Esophagus (tissue), 2 donors: Measurements from ENCODE around the gene TTI1. TPM values are rescaled to one million over a fixed set of nuclear protein-coding genes. Genes with fewer than 3 reads are reported as not detected.

ENCODE experiments used
- H3K27ac ChIP-seq, 2 donors: one replicate each; pipeline ENCODE4 v1.5.1; 2013; ENCODE audit warnings: low read depth in 2 of 2, mild to moderate bottlenecking in 2 of 2, inconsistent platforms in 1 of 2, low read length in 1 of 2, moderate library complexity in 1 of 2
- H3K27me3 ChIP-seq, 2 donors: one replicate each; pipeline ENCODE4 v1.6.1; 2013; ENCODE audit warnings: low read length in 2 of 2, control low read depth in 1 of 2, mild to moderate bottlenecking in 1 of 2; ENCODE audit not compliant: insufficient read depth in 2 of 2, control insufficient read depth in 1 of 2
- H3K36me3 ChIP-seq, 2 donors: one replicate each; pipeline ENCODE4 v1.6.1; 2013; ENCODE audit warnings: low read length in 1 of 2; ENCODE audit not compliant: control insufficient read depth in 2 of 2, insufficient read depth in 2 of 2
- H3K4me1 ChIP-seq, 2 donors: one replicate each; pipeline ENCODE4 v1.6.1; 2013; ENCODE audit warnings: low read length in 1 of 2; ENCODE audit not compliant: control insufficient read depth in 2 of 2, insufficient read depth in 2 of 2
- H3K4me3 ChIP-seq, 2 donors: one replicate each; pipeline ENCODE4 v1.5.1; 2013; ENCODE audit warnings: low read length in 2 of 2, mild to moderate bottlenecking in 2 of 2, low read depth in 1 of 2, moderate library complexity in 1 of 2
- H3K9me3 ChIP-seq, 2 donors: one replicate each; pipeline ENCODE4 v1.6.1; 2013; ENCODE audit warnings: mild to moderate bottlenecking in 2 of 2, low read depth in 1 of 2, low read length in 1 of 2, moderate library complexity in 1 of 2; ENCODE audit not compliant: control insufficient read depth in 2 of 2, insufficient read depth in 1 of 2
- WGBS, 2 donors: extraction: QIAGEN DNeasy Blood & Tissue Kit; methylation state at CpG; one replicate each; pipeline ENCODE4 v1.1.7; 2013; 5-methylcytosine and 5-hydroxymethylcytosine counted together
- polyA plus RNA-seq, 2 donors: library from polyadenylated mRNA; stranded (reverse); fragments of 200-250 nt; gene quantifications; one replicate each; pipeline ENCODE4 v1.2.3, GENCODE V29; 2013
- donor health status: healthy with polysubstance abuse.
- donor health status: Bipolar disorder and iron deficiency.

Gene TTI1
- polyA plus RNA-seq, 2 donors = 4.6 to 6.1 TPM

DNA sequence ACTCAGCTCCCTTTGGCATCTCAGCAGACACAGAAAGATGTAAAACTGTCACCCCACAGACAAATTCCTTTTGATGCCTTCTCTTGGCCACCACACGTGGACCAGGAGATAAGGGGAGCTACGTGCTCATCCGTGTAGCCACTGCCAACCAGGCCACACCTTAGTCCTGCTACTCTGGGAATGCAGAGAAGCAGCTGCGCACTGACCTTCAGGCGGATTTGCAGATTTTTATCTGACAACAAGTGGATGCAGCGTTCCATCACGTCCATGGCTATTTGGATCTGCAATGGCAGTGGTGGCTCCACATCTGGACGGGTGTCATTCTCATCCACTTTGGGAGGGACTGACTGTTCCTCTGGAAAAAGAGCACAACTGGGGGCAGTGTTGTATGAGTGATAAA is 30.8 kb downstream of the TTI1 start:
- Histone ChIP-seq H3K36me3 (peaks cover 4 to 18% of the 10 kb centered on the region in 2 donors), H3K9me3 (no peaks in the 10 kb centered on the region), H3K27me3 (no peaks in the 10 kb centered on the region), H3K4me1 (no peaks in the 10 kb centered on the region), H3K4me3 (no peak overlapping the region), H3K27ac (no peak overlapping the region)
- WGBS, 2 donors = 89 to 91% methylated on average over 8 of the region's 8 CpGs

DNA sequence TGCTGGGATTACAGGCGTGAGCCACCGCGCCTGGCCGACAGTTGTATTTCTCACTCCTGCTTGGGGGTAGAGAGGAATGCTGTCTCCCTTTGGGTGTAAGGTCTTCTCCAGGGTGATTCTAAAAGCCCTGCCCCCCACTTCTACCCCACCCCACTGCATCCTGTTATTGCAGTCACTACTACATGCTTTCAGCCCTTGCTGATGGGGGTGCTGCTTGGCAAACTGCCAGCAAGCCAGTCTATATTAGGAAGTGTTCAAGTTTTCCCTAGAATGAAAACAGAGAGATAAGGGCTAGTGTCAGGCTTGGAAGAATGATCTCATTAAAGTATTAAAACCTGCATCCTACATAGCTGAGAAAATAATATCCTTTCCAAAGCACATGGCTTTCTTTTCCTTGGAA is 31.3 kb downstream of the TTI1 start:
- Histone ChIP-seq H3K4me1 (no peaks in the 10 kb centered on the region), H3K9me3 (no peaks in the 10 kb centered on the region), H3K27ac (no peak overlapping the region), H3K4me3 (no peak overlapping the region), H3K27me3 (no peaks in the 10 kb centered on the region), H3K36me3 (peaks cover 4 to 19% of the 10 kb centered on the region in 2 donors)
- 99 to 100% methylated on average over 4 of the region's 4 CpGs for WGBS, 2 donors

- Histone ChIP-seq H3K36me3 (peaks cover 6 to 25% of the 10 kb centered on the region in 2 donors), H3K4me1 (no peaks in the 10 kb centered on the region), H3K27ac (no peak overlapping the region), H3K27me3 (no peaks in the 10 kb centered on the region), H3K4me3 (no peak overlapping the region), H3K9me3 (no peaks in the 10 kb centered on the region)
- WGBS, 2 donors = 88 to 90% methylated on average over 6 of the region's 6 CpGs
Measured at GRCh38 chr20:38001173-38001875, 31.9 kb downstream of the TTI1 start.

GRCh38 chr20:38000293-38000692 is 33.0 kb downstream of the TTI1 start:
- no peak overlapping the region for H3K4me3 ChIP-seq
- H3K27me3 ChIP-seq = no peaks in the 10 kb centered on the region
- no peaks in the 10 kb centered on the region for H3K9me3 ChIP-seq
- no peak overlapping the region for H3K27ac ChIP-seq
- H3K36me3 ChIP-seq = peaks cover 10 to 34% of the 10 kb centered on the region in 2 donors
- no peaks in the 10 kb centered on the region for H3K4me1 ChIP-seq
- 94 to 95% methylated on average over 13 of the region's 13 CpGs for WGBS, 2 donors

DNA sequence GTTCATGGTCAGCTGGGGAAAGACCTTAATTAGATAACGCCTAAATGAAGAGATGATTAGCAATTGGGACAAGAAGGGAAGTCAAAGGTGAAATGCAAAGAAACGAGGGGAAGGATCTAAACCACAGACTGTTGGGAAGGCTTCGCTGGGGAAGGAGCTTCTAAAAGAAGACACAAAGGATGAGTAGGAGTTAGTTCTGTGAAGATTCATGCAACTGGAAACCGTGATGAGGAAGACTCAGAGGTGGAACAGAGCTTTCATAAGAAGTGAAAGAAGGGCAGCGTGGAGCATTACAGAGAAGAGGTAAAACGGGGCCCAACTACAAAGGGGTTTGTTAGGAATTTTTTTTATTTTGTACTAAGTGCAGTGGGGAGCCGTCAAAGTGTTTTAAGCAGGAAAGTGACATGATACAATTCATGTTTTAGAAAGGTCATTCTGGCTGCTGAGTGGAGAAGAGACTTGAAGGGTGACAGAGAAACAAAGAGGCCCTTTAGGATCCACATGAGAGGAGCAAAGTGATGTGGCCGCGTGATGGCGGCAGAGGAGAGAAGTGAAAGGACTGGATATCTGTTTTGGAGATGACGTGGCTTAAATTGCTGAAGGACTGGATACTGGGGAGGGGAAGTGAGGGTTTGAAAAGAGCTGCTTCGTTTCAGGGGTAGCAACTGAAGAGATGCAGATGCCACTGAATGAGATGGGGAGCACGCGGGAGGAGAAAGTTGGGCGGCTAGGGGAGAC is 33.6 kb downstream of the TTI1 start:
- Histone ChIP-seq H3K9me3 (no peaks in the 10 kb centered on the region), H3K4me3 (no peak overlapping the region), H3K36me3 (peaks cover 15 to 35% of the 10 kb centered on the region in 2 donors), H3K27me3 (no peaks in the 10 kb centered on the region), H3K27ac (no peak overlapping the region), H3K4me1 (no peaks in the 10 kb centered on the region)
- whole genome bisulfite sequencing, 2 donors = 89 to 94% methylated on average over 15 of the region's 15 CpGs

DNA sequence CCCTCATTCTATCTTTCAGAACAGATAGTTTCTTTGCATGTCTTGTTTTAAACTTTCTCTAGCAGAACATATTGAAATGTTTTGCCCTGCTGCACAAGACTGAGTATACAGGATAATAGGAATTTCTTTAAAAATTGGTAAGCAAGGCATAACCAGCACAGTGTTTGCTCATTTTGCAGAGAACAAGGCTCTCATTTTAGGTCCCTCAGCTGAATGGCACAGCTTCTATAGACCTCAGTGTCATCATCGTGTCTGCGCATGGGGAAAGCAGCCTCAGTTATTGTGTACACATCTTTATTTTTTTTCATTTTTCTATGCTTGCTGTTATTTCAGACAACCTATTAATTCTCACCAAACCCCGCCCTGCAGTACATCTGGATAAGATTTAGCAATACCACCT is 35.7 kb downstream of the TTI1 start:
- Histone ChIP-seq H3K9me3 (no peaks in the 10 kb centered on the region), H3K36me3 (peaks cover 15 to 36% of the 10 kb centered on the region in 2 donors), H3K27me3 (no peaks in the 10 kb centered on the region), H3K4me1 (no peaks in the 10 kb centered on the region), H3K27ac (no peak overlapping the region), H3K4me3 (no peak overlapping the region)
- WGBS, 2 donors = 93 to 96% methylated on average over 3 of the region's 3 CpGs

DNA sequence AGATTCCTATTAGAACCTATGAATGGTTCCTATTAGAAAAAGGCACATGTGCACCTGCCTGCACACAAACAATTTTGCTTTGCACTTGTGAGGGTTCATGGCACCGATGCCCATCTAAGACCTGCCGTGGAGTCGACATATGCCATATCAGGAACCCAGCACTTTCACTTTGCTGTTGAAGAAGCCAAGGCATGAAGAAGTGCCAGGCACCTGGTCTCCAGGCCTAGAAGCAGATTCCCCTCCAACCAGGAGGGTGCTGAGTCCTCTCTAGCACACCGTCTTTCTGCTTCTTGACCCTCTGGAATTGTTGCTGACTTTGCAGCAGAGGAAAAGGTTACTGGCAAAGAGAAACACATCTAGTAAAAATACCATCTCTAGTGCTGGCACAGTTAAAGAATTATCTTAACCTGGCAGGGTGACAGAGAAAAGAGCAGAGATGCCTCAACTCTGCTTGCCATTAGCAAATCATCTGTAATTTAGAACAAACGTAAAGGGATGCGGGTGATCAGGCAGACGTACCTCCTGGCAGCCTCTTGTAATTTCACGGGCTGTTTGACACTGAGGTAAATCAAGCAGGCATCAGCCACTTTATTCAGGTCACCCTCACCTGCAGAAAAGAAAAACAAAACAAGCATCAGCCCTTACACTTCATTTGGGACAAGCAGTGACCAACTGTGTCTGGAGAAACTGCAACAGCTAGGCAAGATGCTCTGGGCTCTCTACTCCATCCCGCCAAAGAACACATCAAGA is 37.2 kb downstream of the TTI1 start:
- H3K27ac ChIP-seq = no peak overlapping the region
- no peaks in the 10 kb centered on the region for H3K27me3 ChIP-seq
- H3K9me3 ChIP-seq = no peaks in the 10 kb centered on the region
- no peak overlapping the region for H3K4me3 ChIP-seq
- peaks cover 15 to 33% of the 10 kb centered on the region in 2 donors for H3K36me3 ChIP-seq
- H3K4me1 ChIP-seq = no peaks in the 10 kb centered on the region
- 89 to 90% methylated on average over 9 of the region's 9 CpGs for WGBS, 2 donors

DNA sequence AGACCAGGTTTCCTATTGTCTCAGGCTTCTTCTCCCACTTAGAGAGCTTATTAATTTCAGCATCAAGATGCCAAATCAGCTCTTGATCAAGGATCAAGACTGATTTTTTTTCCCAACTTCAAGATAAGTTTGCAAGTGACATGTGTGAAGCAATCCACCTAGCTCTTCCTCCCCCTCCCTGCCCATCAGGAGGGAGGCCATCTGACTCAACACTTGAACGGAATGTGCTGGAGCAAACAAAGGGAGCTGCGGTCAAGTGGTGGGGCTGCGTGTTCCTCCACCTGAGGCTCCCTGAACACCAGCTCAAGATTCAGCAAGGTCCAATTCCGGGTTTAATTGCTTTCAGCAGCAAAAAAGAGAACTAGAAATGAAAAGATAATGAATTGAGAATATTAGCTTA is 38.7 kb downstream of the TTI1 start:
- 73 to 74% methylated on average over 4 of the region's 4 CpGs for WGBS, 2 donors
- Histone ChIP-seq H3K4me3 (no peak overlapping the region), H3K4me1 (no peaks in the 10 kb centered on the region), H3K27ac (no peak overlapping the region), H3K27me3 (no peaks in the 10 kb centered on the region), H3K9me3 (no peaks in the 10 kb centered on the region), H3K36me3 (peaks cover 15 to 27% of the 10 kb centered on the region in 2 donors)

- Histone ChIP-seq H3K4me1 (peaks cover 0 to under 1% of the 10 kb centered on the region in 2 donors), H3K27ac (peak overlapping the region in 1 of 2 donors; percentile 9), H3K27me3 (no peaks in the 10 kb centered on the region), H3K4me3 (no peak overlapping the region), H3K9me3 (no peaks in the 10 kb centered on the region), H3K36me3 (peaks cover 15 to 21% of the 10 kb centered on the region in 2 donors)
- 37 to 43% methylated on average over 5 of the region's 5 CpGs for WGBS, 2 donors
Measured at GRCh38 chr20:37992802-37993409, 40.4 kb downstream of the TTI1 start.
